ENCODE results near the gene FBXO30.

The FBXO30 gene

DNA sequence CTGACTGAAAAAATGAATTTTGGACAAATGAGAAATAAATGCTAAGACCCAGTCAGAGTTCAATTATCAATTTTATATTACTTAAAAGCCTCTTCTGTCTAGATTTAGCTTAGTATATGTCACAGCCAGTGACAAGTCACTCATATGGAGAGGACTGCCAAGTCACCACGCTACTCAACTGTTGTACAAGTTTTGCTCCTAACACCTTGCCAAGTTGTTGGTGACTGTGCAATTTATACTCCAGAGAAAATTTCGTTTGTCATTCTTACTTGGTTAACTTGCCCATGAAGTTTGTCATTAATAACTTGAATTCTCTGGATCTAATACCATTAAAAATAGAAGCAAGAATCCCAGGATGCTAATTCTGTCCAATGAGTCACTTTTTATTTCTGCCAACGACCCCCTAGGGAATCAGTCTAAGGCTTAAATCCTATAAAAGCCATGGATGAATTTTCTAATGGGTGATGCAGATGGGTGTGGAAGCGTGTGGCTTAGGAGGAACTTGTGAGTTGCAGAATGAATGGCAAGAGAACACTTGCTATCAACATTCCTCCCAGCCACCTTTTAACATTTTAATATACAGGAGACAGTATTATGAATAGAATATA lies 30.4 kb upstream of the FBXO30 start:
- TF ChIP-seq CTCF (conservative IDR thresholded peaks at IDR 0.05) (no peak), ZFX (IDR thresholded peaks at IDR 0.05) (no peak)
- no peak overlapping the region for H3K27ac ChIP-seq

GRCh38 chr6:145842693-145843546 lies 28.3 kb upstream of the FBXO30 start:
- H3K27ac ChIP-seq: no peak overlapping the region
- no peak for TF ChIP-seq CTCF (conservative IDR thresholded peaks at IDR 0.05)
- no peak for TF ChIP-seq ZFX (IDR thresholded peaks at IDR 0.05)

DNA sequence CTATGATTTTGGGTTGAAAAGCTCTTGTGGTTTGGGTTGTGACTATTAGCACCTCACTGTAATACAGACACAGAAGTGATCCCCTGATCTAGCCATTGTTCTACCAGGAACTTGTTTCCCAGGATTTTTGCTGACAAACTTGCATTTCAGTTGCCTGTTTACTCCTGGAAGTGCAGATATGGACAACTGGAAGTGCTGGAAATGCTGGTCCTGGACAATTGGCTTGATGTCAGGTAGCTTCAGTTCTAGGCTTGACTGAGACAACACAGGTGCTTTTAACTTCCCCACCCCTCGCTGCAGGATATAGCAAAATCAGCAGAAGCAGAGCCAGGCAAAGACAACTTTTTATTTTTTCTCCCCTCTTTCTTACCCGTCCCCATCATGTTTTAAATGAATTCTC lies 27.1 kb upstream of the FBXO30 start:
- H3K27ac ChIP-seq: peak overlapping the region; percentile 57
- TF ChIP-seq CTCF (conservative IDR thresholded peaks at IDR 0.05) (no peak), ZFX (IDR thresholded peaks at IDR 0.05) (no peak)

DNA sequence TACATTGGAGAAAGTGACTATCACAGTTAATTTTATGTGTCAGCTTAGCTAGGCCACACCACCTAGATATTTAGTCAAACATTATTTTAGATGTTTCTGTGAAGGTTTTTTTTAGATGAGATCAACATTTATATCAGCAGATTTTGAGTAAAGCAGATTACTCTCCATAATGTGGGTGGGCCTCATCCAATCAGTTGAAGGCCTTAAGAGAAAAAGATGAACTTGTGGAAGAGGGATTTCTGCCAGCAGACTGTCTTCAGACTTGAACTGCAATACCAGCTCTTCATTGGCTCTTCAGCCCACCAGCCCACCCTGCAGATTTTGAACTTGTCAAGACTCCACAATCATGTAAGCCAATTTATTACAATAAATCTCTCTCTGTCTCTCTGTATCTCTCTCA lies 25.1 kb upstream of the FBXO30 start:
- no peak for TF ChIP-seq CTCF (conservative IDR thresholded peaks at IDR 0.05)
- no peak for TF ChIP-seq ZFX (IDR thresholded peaks at IDR 0.05)
- no peak overlapping the region for H3K27ac ChIP-seq

GRCh38 chr6:145838305-145838704 lies 23.7 kb upstream of the FBXO30 start:
- no peak for TF ChIP-seq CTCF (conservative IDR thresholded peaks at IDR 0.05)
- H3K27ac ChIP-seq: no peak overlapping the region

DNA sequence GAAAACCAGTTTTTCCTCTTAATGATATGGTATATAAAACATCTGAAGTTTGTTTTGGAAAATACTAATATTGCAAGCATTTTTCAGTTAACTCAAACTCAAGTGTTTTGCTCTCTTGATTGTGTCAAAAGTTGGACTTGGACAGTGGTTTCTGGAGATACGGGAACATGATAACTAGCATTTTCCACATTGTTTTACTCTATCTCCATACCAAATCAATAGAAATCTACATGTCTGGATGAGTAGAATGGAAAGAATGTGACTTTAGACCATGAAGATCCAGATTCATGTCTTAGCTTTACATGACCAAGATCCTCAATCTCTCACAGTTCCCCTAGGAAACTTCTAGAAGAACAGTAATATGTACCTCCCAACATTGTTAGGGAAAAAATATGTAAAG lies 22.2 kb upstream of the FBXO30 start:
- no peak for TF ChIP-seq ZFX (IDR thresholded peaks at IDR 0.05)
- no peak for TF ChIP-seq CTCF (conservative IDR thresholded peaks at IDR 0.05)
- H3K27ac ChIP-seq: no peak overlapping the region

DNA sequence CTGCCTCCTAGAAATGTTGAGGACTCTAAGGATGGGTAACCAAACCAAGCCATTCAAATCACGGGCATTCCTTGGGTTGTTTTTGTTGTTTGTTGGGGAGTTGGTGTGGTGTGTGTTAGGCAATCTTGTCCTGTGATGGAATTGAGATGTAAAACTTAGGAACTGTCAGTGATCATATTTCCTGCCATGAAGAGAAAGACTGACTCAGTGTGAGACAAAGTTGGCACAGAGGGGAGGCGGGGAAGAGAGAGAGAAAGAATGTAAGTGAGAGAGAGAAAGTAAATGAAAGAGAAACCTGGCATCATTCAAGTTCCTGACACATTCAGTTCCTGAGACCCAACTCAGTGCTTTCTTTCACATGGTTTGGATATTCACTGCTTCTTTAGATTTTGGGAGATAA lies 21.6 kb upstream of the FBXO30 start:
- no peak overlapping the region for H3K27ac ChIP-seq
- TF ChIP-seq CTCF (conservative IDR thresholded peaks at IDR 0.05): no peak
- no peak for TF ChIP-seq ZFX (IDR thresholded peaks at IDR 0.05)

All from C4-2B (cell line).